H1 (cell line): ENCODE measurements around the gene PLEKHG3.

Experiments
- BRCA1 ChIP-seq: IDR thresholded peaks from 2 replicates; pipeline ENCODE4 v1.6.1; 2012; ENCODE audit warnings: low read depth, low read length, improper control_type of control experiment
- CEBPB ChIP-seq: IDR thresholded peaks from 2 replicates; pipeline ENCODE4 v1.6.1; 2012; ENCODE audit warnings: low read depth, low read length
- EZH2 ChIP-seq: fragments of 200-600 bp; sonication (generic); IDR thresholded peaks from 2 replicates; pipeline ENCODE4 v1.7.1; 2012; ENCODE audit warnings: low read depth, mild to moderate bottlenecking, moderate library complexity, low read length, inconsistent platforms; ENCODE audit not compliant: severe bottlenecking
- PHF8 ChIP-seq: fragments of 200-600 bp; sonication (generic); conservative IDR thresholded peaks from 2 replicates; pipeline ENCODE4 v1.7.1; 2012; ENCODE audit warnings: low read depth, mild to moderate bottlenecking, inconsistent platforms, low read length, moderate library complexity
- POLR2A ChIP-seq, 2 experiments: IDR thresholded peaks; 1 replicate in 1 of 2; 2 replicates in 1 of 2; pipeline ENCODE4 v1.6.1; 2011; ENCODE audit warnings: low read depth in 2 of 2, low read length in 2 of 2, mild to moderate bottlenecking in 2 of 2; ENCODE audit errors: control extremely low read depth in 1 of 2
- RBBP5 ChIP-seq: IDR thresholded peaks from 2 replicates; pipeline ENCODE4 v1.7.1; 2012; ENCODE audit warnings: low read depth, mild to moderate bottlenecking, inconsistent platforms, low read length, moderate library complexity, borderline replicate concordance
- TAF1 ChIP-seq: IDR thresholded peaks from 2 replicates; pipeline ENCODE4 v1.6.1; 2011; ENCODE audit warnings: mild to moderate bottlenecking, low read depth, low read length
- YY1 ChIP-seq: IDR thresholded peaks from 2 replicates; pipeline ENCODE4 v1.6.1; 2011; ENCODE audit warnings: low read depth, mild to moderate bottlenecking, low read length
- ZNF274 ChIP-seq: IDR thresholded peaks from 2 replicates; pipeline ENCODE4 v1.7.0; 2012; ENCODE audit warnings: low read length, borderline replicate concordance; ENCODE audit errors: extremely low read depth
- TF ChIP-seq, protein P1 (sequence below), 3 experiments: IDR thresholded peaks; 1 replicate in 2 of 3; 2 replicates in 1 of 3; pipeline versions ENCODE4 v1.5.1 to v1.6.1; 2011; ENCODE audit warnings: low read length in 3 of 3, mild to moderate bottlenecking in 3 of 3, inconsistent platforms in 2 of 3, low read depth in 1 of 3, moderate library complexity in 1 of 3; ENCODE audit not compliant: insufficient read depth in 1 of 3; ENCODE audit errors: control extremely low read depth in 1 of 3
- TF ChIP-seq, protein P2 (sequence below): IDR thresholded peaks from 2 replicates; pipeline ENCODE4 v1.6.1; 2012; ENCODE audit warnings: inconsistent platforms

DNA sequence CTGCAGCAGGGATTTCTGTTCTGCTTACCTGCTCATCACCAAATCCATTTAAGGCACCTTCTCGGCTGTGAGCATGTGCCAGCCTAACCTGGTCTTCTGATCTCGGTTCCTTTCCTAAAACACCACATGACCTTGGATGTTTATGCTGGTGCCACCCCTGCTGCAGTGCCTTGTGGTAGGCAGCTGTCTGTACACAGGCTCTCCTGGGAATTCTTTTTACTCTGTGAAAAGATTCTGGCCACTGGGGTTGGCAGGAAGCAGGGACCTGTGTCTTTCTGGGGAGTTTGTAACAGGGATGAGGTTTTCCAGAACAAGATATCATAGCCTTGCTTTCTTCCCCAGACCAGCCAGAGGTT is 10.4 kb upstream of the PLEKHG3 start:
- TF ChIP-seq ZNF274 (no peak), BRCA1 (no peak), RBBP5 (no peak), EZH2 (no peak), YY1 (no peak), TAF1 (no peak), POLR2A (IDR thresholded peaks at IDR 0.05; ENCODE audit: control extremely low read depth in 1 of 2, low read depth in 2 of 2, low read length in 2 of 2) (no peak), PHF8 (no peak), CEBPB (no peak)
- TF ChIP-seq, protein P1, sequence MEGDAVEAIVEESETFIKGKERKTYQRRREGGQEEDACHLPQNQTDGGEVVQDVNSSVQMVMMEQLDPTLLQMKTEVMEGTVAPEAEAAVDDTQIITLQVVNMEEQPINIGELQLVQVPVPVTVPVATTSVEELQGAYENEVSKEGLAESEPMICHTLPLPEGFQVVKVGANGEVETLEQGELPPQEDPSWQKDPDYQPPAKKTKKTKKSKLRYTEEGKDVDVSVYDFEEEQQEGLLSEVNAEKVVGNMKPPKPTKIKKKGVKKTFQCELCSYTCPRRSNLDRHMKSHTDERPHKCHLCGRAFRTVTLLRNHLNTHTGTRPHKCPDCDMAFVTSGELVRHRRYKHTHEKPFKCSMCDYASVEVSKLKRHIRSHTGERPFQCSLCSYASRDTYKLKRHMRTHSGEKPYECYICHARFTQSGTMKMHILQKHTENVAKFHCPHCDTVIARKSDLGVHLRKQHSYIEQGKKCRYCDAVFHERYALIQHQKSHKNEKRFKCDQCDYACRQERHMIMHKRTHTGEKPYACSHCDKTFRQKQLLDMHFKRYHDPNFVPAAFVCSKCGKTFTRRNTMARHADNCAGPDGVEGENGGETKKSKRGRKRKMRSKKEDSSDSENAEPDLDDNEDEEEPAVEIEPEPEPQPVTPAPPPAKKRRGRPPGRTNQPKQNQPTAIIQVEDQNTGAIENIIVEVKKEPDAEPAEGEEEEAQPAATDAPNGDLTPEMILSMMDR (IDR thresholded peaks at IDR 0.05; ENCODE audit: control extremely low read depth in 1 of 3, insufficient read depth in 1 of 3, low read depth in 1 of 3, low read length in 3 of 3): no peak
- TF ChIP-seq, protein P2, sequence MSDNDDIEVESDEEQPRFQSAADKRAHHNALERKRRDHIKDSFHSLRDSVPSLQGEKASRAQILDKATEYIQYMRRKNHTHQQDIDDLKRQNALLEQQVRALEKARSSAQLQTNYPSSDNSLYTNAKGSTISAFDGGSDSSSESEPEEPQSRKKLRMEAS: no peak
